Measurements from ENCODE around the gene SPC25.

SPC25 gene

DNA sequence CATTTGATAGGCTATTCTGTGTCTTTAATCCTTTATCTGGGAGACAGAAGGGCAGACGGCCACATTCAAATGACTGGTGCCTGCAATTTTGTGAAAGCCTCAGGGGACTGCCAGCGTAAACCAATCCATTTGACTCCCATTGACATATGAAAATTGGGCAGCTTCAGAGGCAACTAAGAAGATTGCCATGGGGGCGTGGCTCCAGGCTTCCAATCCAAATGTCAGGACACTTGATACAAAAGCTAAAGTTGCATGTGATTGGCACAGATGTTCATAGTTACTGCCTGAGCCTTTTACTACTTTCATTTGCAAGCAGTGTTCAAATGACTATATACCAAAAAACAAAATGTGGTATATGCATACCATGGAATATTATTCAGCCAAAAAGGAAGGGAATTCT, 42.0 kb downstream of the SPC25 start:
- no peak for DNase-seq (ENCODE audit: low read depth, low spot score)

DNA sequence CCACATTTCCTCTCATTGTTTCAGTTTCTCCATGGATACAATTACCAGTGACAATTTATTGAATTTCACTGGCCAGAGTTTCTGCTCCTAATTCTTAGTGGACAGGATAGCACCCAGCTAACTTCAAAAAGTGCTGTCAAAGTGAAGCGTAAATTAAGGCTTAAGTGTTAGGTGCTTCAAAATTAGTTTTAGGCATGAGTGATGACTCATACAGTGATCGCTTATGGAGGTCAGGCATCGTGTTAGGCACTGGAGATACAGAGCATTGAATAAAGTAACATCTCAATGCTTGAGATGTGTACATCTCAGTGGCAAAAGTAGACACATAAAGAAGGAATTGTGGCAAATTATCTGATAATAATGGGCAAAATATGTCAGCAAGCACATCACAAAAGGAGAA, 47.0 kb downstream of the SPC25 start:
- no peak for DNase-seq (ENCODE audit: low read depth, low spot score)

DNA sequence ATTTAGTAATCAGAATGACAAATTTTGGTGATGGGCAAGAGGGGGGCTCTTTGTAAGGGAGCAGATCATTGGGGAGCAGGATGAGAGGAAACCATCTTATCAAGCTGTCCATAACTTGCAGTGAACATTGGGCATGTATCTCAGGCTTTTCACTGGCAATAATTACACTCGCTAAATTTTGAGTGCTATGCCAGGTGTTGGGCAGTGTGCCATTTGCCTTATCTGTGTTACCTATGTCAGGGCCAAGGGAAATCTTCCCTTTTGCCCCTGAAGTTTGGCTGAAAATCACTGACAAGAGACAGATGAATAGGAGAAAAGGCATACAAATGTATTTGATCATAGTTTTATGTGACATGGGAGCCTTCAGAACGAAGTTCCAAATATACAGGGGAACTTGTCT, 48.8 kb downstream of the SPC25 start:
- no peak for DNase-seq (ENCODE audit: low read depth, low spot score)

DNA sequence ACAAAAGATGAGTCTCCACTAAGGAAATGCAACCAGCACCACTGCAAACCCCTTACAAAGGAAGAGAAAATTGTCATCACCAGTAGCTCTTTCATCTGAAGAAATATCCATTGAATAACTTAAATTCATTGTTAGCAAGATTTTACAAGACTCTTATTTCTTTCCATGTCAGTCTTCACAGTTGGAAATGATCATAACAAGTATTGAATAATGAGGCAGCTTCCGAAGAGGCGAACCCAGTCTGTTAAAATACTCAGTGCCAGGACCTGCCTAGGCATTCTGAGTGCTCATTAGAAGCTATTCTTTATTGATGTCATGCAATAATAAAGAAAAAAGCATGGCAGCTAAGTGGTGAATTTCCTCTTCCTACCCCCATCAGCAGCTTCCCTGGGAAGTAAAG, 54.3 kb downstream of the SPC25 start:
- DNase-seq (ENCODE audit: low read depth, low spot score): no peak

DNA sequence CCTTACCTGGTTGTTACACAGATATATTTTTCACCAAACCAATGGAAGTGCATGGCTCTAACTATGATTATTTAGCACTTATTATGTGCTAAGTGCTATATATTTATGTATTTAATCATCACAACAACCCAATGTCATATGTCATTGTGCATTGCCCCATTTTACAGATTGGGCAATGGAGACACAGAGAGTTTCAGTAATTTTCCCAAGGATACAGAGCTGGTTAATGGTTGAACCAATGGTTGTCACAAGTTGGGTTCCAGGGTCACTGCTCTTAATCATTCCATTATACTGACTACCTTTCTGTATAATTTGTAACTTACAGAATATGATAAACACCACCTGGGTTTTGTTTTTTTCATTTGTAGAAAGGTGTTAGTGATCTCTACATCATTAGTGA, 58.6 kb downstream of the SPC25 start:
- no peak for DNase-seq (ENCODE audit: low read depth, low spot score)

DNA sequence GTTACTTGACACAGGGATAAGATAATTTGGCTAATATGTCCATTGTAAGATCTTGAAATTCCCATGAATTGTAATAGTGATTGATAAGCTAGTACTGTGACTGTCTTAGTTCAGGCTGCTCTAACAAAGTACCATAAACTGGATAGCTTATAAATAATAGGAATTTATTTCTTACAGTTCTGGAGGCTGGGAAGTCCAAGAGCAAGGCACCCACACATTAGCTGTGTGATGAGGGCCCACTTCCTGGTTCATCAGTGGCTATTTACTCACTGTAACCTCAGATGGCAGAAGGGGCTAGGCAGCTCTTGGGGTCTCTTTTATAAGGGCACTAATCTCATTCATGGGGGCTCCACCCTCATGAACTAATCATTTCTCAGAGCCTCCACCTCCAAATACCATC, 59.3 kb downstream of the SPC25 start:
- no peak for DNase-seq (ENCODE audit: low read depth, low spot score)

DNA sequence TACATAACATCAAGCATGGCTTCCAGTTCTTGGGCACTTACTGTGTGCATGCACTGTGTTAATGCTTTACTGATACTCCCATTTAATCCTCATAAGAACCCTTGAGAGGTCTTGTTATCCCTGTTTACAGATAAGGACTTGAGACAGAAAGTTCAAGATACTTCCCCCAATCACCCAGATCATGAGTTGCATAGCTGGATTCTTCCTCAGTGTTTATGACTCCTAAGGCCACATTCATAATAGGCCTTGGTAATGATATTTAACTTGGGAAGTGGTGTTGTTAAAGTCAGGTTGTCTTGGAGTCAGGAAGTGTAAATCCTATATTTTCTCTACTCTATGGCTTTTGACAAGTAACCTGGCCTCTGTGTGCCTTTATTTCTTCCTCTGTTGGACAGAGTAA, 65.1 kb downstream of the SPC25 start:
- DNase-seq (ENCODE audit: low read depth, low spot score): no peak

DNA sequence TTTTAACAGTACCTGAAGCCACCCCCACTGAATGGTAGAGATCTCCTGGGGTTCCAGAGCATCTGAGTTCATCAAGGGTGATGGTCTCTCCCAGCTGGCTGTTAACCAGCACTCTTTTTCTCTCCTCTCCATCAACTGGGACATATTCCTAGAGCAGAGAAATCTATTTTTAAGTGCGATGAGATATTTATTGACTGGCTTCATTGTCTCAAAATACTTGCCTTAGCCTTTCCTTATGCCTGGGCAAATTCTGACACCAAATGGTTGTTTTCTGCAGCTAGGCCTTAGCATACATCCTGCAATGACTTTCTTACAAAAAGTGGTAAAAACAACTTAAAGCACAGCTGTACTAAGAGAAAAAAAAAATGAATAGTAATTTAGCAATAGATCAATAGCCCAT, 68.2 kb downstream of the SPC25 start:
- no peak for DNase-seq (ENCODE audit: low read depth, low spot score)

DNA sequence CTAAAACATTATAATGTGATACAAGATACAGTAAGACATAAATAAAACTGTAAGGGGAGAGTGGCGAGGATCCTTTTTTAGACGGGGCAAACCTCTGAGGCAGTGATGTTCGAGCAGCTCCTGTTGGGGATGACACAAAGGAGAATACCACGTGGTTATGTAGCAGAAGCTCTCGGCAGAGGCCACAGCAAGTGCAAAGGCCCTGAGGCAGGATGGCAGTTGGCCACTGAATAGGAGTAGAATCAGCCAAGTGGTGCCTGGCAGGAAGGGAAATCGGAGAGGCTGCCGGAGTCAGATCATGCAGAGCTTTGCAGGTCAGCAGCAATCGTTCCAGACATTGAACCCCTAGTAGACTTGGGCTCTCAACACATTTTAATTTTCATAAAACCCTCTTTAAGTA, 68.7 kb downstream of the SPC25 start:
- no peak for DNase-seq (ENCODE audit: low read depth, low spot score)
